Measurements from ENCODE around the gene FLAD1. TPM values are rescaled to one million over a fixed set of nuclear protein-coding genes. Genes with fewer than 3 reads are reported as not detected.

FLAD1 gene
- total RNA-seq, 1 donor from 2014 or later = 55.9 TPM

DNA sequence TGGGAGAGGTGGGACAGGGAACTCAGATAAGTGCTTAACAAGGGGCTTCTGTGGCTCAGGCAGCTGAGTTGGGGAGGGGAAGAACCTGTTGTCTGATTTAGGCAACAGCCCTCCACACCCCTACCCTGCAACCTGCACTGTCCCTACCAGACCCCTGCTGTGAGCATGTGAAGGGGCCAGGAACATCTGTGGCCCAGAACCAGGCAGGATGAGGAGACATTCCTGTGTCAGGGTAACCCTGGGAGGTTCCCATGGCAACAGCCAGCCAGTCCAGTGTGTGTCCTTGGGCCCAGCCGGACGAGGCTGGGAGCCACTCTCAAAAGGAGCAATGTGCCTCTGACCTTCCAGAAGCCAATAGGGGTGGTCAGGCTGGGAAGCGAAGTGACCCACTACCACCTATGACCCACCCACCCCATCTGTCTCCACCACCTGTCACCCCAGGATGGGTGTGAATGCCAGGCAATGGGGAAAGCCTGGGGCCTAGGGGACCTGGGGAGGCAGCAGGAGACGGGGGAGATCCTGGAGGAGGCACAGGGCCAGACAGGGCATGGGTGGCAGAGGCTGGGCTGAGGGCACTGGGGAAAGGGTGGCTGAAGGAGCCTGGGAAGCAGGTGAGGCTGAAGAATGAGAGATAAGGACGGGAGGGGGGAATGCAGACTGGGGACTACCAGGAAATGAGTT is 41.7 kb upstream of the FLAD1 start:
- Mint-ChIP-seq H3K27me3 (no peaks in the 10 kb centered on the region), H3K4me3 (ENCODE audit: low read depth) (no peak overlapping the region), H3K36me3 (ENCODE audit: insufficient read depth) (peaks cover 2% of the 10 kb centered on the region), H3K27ac (peak overlapping the region; percentile 7), H3K4me1 (ENCODE audit: low read depth) (peaks cover 7% of the 10 kb centered on the region), H3K9me3 (ENCODE audit: low read depth) (no peaks in the 10 kb centered on the region)
- no peak for DNase-seq (ENCODE audit: low spot score, unreplicated experiment)
- TF ChIP-seq, protein P1, sequence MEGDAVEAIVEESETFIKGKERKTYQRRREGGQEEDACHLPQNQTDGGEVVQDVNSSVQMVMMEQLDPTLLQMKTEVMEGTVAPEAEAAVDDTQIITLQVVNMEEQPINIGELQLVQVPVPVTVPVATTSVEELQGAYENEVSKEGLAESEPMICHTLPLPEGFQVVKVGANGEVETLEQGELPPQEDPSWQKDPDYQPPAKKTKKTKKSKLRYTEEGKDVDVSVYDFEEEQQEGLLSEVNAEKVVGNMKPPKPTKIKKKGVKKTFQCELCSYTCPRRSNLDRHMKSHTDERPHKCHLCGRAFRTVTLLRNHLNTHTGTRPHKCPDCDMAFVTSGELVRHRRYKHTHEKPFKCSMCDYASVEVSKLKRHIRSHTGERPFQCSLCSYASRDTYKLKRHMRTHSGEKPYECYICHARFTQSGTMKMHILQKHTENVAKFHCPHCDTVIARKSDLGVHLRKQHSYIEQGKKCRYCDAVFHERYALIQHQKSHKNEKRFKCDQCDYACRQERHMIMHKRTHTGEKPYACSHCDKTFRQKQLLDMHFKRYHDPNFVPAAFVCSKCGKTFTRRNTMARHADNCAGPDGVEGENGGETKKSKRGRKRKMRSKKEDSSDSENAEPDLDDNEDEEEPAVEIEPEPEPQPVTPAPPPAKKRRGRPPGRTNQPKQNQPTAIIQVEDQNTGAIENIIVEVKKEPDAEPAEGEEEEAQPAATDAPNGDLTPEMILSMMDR (IDR thresholded peaks at IDR 0.05; ENCODE audit: unreplicated experiment) = no peak

DNA sequence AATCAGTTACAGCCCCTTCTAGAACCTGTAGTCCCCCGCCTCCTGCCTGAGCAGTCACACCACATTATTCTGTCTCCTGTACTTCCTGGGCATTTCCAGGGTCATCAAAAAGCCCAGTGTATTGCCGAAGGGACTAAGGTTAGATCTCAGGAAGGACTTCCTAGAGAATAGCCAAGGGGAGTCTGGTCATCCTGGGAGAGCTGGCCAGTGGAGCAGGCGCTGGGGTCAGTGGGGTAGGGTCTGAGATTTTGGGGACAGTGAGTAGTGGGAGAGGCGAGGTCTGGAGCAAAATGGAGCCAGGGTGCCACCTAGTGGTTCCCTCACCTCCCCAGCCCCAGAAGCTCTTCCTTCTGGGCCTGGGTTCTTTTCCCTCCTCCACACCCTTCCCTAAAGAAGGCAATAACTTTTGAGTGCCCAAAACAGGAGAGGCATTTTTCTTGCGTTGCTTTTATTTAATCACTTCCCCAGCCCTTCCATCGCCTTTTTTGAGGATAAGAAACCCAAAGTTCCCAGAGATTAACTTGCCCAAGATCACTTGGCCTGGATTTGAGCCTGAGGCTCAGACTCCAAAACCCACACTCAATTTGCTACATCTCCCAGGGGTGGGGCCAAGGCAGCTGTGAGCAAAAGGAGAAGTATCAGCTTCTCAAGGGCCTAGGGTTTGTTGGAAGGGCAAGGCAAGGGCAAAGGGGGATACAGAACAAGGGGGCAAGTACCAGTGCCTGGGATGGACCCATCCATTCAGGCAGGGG is 39.3 kb upstream of the FLAD1 start:
- Mint-ChIP-seq H3K9me3 (ENCODE audit: low read depth) (no peaks in the 10 kb centered on the region), H3K27me3 (no peaks in the 10 kb centered on the region), H3K4me3 (ENCODE audit: low read depth) (no peak overlapping the region), H3K36me3 (ENCODE audit: insufficient read depth) (peaks cover 4% of the 10 kb centered on the region), H3K27ac (no peak overlapping the region), H3K4me1 (ENCODE audit: low read depth) (no peaks in the 10 kb centered on the region)
- TF ChIP-seq, protein P1 (IDR thresholded peaks at IDR 0.05; ENCODE audit: unreplicated experiment) = peak; percentile 70
- no peak for DNase-seq (ENCODE audit: low spot score, unreplicated experiment)

DNA sequence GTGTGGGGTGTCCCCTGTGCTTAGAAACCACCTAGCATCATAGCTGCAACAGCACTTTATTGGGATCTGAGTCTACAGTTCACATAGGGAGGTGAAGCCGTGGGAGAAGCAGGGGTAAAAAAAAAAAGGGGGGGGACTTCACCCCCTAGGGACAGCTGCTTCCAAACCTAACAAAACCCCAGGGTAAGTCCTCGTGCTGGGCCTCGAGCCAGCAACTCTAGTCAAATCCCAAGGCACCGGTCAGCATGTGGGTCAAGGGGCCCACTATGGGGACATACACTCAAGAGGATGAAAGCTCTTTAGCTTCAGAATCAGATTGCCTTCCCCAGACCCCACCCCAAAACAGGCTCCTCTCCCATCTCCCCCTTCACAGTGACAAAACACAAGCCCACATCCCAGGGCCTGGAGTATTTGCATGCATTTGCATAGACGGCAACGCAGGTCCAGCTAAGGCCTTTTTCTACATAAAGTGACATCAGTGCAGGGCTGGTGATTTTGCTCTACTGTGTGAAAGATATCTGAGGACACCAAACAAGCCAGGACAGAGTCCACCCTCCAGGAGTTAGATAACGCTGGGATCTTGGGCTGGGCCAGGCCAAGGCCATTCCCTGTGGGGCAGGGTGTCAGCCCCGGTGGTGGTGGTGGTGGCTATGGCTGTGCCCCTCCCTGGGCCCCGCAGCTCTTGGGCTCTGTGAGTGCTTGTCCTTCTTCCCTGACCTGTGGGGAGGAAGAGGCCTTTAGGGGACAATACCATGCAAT is 38.6 kb upstream of the FLAD1 start:
- no peak for DNase-seq (ENCODE audit: low spot score, unreplicated experiment)
- no peaks in the 10 kb centered on the region for H3K9me3 Mint-ChIP-seq (ENCODE audit: low read depth)
- TF ChIP-seq, protein P1 (IDR thresholded peaks at IDR 0.05; ENCODE audit: unreplicated experiment) = no peak
- no peaks in the 10 kb centered on the region for H3K27me3 Mint-ChIP-seq
- H3K36me3 Mint-ChIP-seq (ENCODE audit: insufficient read depth) = peaks cover 4% of the 10 kb centered on the region
- H3K4me3 Mint-ChIP-seq (ENCODE audit: low read depth) = no peak overlapping the region
- H3K27ac Mint-ChIP-seq = no peak overlapping the region
- H3K4me1 Mint-ChIP-seq (ENCODE audit: low read depth) = no peaks in the 10 kb centered on the region

DNA sequence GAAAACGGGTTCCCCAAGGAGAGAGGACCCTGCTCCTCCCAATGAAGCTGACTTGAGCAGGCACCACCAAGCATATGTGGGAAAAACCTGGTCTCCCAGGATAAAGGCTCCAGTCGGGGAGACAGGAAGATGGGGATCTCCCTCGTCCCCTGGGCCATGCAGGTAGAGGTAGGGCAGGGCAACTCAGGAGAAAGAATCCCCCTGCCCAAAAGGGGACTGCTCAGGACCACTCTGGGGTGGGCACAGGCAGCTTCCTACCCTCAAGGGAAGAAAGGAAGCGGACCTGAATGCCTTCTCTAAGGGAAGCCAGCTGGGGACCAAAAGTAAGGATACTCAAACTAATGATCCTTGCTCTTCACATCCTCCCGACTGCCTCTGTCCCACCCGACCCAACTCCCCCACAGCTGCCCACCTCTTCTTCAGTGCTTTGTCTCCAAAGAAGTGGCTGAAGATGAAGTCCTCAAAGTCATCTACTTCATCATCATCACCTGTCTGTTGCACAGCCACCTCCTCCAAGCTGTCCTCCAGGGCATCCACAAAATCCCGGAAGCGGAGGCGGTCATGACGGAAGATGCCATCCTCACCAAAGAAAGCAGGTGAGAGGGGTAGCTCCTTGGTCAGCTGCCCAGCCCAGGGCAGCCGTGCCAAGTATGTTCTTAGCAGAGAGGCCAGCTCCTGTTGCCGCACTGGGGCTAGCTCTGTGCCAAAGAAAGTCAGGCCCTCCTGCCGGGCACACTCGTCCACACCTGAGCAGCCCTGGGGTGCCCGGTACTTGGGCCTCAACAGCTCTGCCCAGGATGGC is 37.8 kb upstream of the FLAD1 start:
- Mint-ChIP-seq H3K27me3 (no peaks in the 10 kb centered on the region), H3K36me3 (ENCODE audit: insufficient read depth) (peaks cover 4% of the 10 kb centered on the region), H3K4me1 (ENCODE audit: low read depth) (no peaks in the 10 kb centered on the region), H3K4me3 (ENCODE audit: low read depth) (no peak overlapping the region), H3K27ac (no peak overlapping the region), H3K9me3 (ENCODE audit: low read depth) (no peaks in the 10 kb centered on the region)
- TF ChIP-seq, protein P1 (IDR thresholded peaks at IDR 0.05; ENCODE audit: unreplicated experiment) = no peak
- DNase-seq (ENCODE audit: low spot score, unreplicated experiment) = no peak
